Measurements from ENCODE around the gene FN1. TPM values are rescaled to one million over a fixed set of nuclear protein-coding genes. Genes with fewer than 3 reads are reported as not detected.

Gene FN1
- total RNA-seq, 1 experiment from 2014 or later: 102 TPM

DNA sequence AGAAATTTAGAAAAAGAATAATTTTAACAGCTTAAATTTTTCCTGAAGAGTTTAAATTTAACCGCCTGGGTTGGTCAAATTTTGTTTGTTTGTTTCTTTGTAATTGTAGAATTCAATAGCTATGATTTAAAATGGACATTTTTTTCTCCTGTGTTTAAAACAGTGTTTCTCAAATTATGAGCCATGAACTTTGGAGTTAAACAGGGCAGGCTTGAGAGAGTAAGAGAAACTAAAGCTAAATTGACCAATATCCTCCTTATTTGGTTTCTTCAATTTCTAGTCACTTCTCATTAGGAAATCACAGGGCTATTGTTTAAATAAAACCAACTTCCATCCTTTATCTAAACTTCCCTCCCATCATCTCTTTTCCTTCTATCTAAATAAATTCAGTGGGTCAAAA is 21.9 kb downstream of the FN1 start (continued):
- TF ChIP-seq, protein P1, sequence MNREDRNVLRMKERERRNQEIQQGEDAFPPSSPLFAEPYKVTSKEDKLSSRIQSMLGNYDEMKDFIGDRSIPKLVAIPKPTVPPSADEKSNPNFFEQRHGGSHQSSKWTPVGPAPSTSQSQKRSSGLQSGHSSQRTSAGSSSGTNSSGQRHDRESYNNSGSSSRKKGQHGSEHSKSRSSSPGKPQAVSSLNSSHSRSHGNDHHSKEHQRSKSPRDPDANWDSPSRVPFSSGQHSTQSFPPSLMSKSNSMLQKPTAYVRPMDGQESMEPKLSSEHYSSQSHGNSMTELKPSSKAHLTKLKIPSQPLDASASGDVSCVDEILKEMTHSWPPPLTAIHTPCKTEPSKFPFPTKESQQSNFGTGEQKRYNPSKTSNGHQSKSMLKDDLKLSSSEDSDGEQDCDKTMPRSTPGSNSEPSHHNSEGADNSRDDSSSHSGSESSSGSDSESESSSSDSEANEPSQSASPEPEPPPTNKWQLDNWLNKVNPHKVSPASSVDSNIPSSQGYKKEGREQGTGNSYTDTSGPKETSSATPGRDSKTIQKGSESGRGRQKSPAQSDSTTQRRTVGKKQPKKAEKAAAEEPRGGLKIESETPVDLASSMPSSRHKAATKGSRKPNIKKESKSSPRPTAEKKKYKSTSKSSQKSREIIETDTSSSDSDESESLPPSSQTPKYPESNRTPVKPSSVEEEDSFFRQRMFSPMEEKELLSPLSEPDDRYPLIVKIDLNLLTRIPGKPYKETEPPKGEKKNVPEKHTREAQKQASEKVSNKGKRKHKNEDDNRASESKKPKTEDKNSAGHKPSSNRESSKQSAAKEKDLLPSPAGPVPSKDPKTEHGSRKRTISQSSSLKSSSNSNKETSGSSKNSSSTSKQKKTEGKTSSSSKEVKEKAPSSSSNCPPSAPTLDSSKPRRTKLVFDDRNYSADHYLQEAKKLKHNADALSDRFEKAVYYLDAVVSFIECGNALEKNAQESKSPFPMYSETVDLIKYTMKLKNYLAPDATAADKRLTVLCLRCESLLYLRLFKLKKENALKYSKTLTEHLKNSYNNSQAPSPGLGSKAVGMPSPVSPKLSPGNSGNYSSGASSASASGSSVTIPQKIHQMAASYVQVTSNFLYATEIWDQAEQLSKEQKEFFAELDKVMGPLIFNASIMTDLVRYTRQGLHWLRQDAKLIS (CRISPR knock-in tag; IDR thresholded peaks at IDR 0.05; ENCODE audit: borderline replicate concordance): no peak
- no peak for TF ChIP-seq CREM (CRISPR knock-in tag; IDR thresholded peaks at IDR 0.05)

DNA sequence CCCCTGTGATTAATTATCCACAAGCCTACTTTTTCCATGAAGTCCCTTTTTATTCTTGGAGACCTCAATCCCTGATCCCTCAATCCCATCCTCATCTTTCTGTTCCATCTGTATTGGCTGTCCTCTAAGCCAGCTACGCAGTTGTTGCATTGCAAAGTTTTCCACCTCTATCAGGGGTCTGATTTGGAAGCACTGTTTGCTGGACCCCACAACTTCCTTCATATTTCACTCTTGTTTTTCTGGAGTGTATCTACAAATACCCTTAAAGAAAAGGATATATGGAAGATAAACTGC is 22.4 kb downstream of the FN1 start:
- CTCF ChIA-PET: interaction anchor here (1.6 kb wide), 1 partner anchor 222 kb away, joined by 4 read pairs; no protein-coding TSS in a partner anchor
- Mint-ChIP-seq H3K4me3 (no peak overlapping the region), H3K27me3 (ENCODE audit: low read depth) (no peaks in the 10 kb centered on the region), H3K9me3 (no peaks in the 10 kb centered on the region), H3K4me1 (peaks cover 3% of the 10 kb centered on the region; the same call in 1 of the 2 replicates), H3K36me3 (peaks cover 32% of the 10 kb centered on the region), H3K27ac (no peak overlapping the region)
- ATAC-seq (no peak), DNase-seq (ENCODE audit: low spot score) (no peak)
- TF ChIP-seq, protein P2, sequence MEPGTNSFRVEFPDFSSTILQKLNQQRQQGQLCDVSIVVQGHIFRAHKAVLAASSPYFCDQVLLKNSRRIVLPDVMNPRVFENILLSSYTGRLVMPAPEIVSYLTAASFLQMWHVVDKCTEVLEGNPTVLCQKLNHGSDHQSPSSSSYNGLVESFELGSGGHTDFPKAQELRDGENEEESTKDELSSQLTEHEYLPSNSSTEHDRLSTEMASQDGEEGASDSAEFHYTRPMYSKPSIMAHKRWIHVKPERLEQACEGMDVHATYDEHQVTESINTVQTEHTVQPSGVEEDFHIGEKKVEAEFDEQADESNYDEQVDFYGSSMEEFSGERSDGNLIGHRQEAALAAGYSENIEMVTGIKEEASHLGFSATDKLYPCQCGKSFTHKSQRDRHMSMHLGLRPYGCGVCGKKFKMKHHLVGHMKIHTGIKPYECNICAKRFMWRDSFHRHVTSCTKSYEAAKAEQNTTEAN (CRISPR knock-in tag; IDR thresholded peaks at IDR 0.05): no peak
- TF ChIP-seq, protein P3, sequence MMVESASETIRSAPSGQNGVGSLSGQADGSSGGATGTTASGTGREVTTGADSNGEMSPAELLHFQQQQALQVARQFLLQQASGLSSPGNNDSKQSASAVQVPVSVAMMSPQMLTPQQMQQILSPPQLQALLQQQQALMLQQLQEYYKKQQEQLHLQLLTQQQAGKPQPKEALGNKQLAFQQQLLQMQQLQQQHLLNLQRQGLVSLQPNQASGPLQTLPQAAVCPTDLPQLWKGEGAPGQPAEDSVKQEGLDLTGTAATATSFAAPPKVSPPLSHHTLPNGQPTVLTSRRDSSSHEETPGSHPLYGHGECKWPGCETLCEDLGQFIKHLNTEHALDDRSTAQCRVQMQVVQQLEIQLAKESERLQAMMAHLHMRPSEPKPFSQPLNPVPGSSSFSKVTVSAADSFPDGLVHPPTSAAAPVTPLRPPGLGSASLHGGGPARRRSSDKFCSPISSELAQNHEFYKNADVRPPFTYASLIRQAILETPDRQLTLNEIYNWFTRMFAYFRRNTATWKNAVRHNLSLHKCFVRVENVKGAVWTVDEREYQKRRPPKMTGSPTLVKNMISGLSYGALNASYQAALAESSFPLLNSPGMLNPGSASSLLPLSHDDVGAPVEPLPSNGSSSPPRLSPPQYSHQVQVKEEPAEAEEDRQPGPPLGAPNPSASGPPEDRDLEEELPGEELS (CRISPR knock-in tag; IDR thresholded peaks at IDR 0.05): no peak
- TF ChIP-seq, protein P4, sequence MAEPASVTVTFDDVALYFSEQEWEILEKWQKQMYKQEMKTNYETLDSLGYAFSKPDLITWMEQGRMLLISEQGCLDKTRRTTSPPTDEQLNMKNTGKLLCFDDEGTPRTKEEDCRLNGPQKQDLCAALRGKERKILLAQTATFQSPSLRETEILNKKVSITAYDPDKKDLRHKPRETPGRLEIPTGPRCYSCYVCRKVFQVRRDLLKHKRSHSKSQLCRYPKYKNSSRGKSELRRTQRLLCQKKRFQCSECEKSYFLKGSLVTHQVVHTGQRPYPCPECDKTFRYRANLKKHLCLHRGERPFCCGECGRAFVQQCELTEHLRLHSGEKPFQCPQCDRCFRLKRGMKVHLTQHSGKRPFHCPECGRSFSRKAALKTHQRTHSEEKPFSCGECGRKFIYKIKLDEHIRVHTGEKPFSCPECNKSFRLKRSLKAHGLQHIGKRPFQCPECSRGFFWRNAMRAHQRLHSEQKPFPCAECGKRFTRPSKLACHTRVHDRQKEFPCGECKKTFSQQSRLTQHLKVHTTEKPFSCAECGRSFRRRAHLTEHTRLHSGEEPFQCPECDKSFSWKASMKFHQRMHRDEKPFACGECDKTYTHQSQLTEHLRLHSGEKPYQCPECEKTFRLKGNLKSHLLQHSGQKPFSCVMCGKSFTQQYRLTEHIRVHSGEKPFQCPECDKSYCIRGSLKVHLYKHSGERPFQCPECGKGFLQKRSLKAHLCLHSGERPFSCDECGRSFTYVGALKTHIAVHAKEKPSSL (CRISPR knock-in tag; conservative IDR thresholded peaks at IDR 0.05): no peak
- TF ChIP-seq CREB1 (CRISPR knock-in tag; IDR thresholded peaks at IDR 0.05) (no peak), ZNF232 (CRISPR knock-in tag; IDR thresholded peaks at IDR 0.05) (no peak), ZNF317 (CRISPR knock-in tag; IDR thresholded peaks at IDR 0.05; ENCODE audit: borderline replicate concordance, low read depth) (no peak), NFYB (CRISPR knock-in tag; conservative IDR thresholded peaks at IDR 0.05; ENCODE audit: low read depth) (no peak), MYBL2 (CRISPR knock-in tag; IDR thresholded peaks at IDR 0.05) (no peak), CREM (CRISPR knock-in tag; IDR thresholded peaks at IDR 0.05) (no peak), JAZF1 (CRISPR knock-in tag; IDR thresholded peaks at IDR 0.05) (no peak), NFE2L1 (CRISPR knock-in tag; IDR thresholded peaks at IDR 0.05) (no peak), ZNF671 (CRISPR knock-in tag; IDR thresholded peaks at IDR 0.05) (no peak), OVOL2 (CRISPR knock-in tag; IDR thresholded peaks at IDR 0.05; ENCODE audit: borderline replicate concordance) (no peak), TCF7 (CRISPR knock-in tag; IDR thresholded peaks at IDR 0.05; ENCODE audit: low read depth) (no peak)
- TF ChIP-seq, protein P5, sequence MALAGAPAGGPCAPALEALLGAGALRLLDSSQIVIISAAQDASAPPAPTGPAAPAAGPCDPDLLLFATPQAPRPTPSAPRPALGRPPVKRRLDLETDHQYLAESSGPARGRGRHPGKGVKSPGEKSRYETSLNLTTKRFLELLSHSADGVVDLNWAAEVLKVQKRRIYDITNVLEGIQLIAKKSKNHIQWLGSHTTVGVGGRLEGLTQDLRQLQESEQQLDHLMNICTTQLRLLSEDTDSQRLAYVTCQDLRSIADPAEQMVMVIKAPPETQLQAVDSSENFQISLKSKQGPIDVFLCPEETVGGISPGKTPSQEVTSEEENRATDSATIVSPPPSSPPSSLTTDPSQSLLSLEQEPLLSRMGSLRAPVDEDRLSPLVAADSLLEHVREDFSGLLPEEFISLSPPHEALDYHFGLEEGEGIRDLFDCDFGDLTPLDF (CRISPR knock-in tag; IDR thresholded peaks at IDR 0.05): no peak
- TF ChIP-seq, protein P6, sequence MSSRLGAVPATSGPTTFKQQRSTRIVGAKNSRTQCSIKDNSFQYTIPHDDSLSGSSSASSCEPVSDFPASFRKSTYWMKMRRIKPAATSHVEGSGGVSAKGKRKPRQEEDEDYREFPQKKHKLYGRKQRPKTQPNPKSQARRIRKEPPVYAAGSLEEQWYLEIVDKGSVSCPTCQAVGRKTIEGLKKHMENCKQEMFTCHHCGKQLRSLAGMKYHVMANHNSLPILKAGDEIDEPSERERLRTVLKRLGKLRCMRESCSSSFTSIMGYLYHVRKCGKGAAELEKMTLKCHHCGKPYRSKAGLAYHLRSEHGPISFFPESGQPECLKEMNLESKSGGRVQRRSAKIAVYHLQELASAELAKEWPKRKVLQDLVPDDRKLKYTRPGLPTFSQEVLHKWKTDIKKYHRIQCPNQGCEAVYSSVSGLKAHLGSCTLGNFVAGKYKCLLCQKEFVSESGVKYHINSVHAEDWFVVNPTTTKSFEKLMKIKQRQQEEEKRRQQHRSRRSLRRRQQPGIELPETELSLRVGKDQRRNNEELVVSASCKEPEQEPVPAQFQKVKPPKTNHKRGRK (CRISPR knock-in tag; IDR thresholded peaks at IDR 0.05; ENCODE audit: borderline replicate concordance): no peak
- POLR2A ChIA-PET: no interaction called here

Measured in WTC11 (cell line).